ENCODE measurements around the gene EHMT2. TPM values are rescaled to one million over a fixed set of nuclear protein-coding genes. Genes with fewer than 3 reads are reported as not detected.

The EHMT2 gene
- total and polyA plus RNA-seq, 4 donors: 7.9 to 21.4 (median 10.6) TPM

GRCh38 chr6:31940256-31940664 is 42.8 kb upstream of the EHMT2 start (continued):
- TF ChIP-seq, protein P1, sequence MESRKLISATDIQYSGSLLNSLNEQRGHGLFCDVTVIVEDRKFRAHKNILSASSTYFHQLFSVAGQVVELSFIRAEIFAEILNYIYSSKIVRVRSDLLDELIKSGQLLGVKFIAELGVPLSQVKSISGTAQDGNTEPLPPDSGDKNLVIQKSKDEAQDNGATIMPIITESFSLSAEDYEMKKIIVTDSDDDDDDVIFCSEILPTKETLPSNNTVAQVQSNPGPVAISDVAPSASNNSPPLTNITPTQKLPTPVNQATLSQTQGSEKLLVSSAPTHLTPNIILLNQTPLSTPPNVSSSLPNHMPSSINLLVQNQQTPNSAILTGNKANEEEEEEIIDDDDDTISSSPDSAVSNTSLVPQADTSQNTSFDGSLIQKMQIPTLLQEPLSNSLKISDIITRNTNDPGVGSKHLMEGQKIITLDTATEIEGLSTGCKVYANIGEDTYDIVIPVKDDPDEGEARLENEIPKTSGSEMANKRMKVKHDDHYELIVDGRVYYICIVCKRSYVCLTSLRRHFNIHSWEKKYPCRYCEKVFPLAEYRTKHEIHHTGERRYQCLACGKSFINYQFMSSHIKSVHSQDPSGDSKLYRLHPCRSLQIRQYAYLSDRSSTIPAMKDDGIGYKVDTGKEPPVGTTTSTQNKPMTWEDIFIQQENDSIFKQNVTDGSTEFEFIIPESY (IDR thresholded peaks at IDR 0.05): no peak

GRCh38 chr6:31935823-31936222 is 38.3 kb upstream of the EHMT2 start:
- H3K4me1 ChIP-seq (ENCODE audit: control insufficient read depth in 4 of 4, insufficient read depth in 4 of 4, low read length in 3 of 4): peaks cover 1 to 11% (median 8%) of the 10 kb centered on the region in 4 donors
- no peak for DNase-seq (ENCODE audit: low spot score)
- no peaks in the 10 kb centered on the region for H3K27me3 ChIP-seq (ENCODE audit: control insufficient read depth in 4 of 4, insufficient read depth in 4 of 4, low read length in 3 of 4)
- H3K9ac ChIP-seq (ENCODE audit: low read depth in 1 of 2, low read length in 2 of 2): no peak overlapping the region
- peaks cover 8 to 36% (median 16%) of the 10 kb centered on the region in 4 donors for H3K36me3 ChIP-seq (ENCODE audit: control insufficient read depth in 4 of 4, insufficient read depth in 3 of 4, low read depth in 1 of 4, low read length in 3 of 4)
- no peak overlapping the region for H3K27ac ChIP-seq (ENCODE audit: low read depth in 1 of 2, low read length in 2 of 2)
- no peak overlapping the region for H3K4me3 ChIP-seq (ENCODE audit: low read depth in 1 of 3, low read length in 3 of 3)
- TF ChIP-seq HNF4A (conservative IDR thresholded peaks at IDR 0.05): peak; percentile 63 to 69
- no peak for TF ChIP-seq ATF3 (IDR thresholded peaks at IDR 0.05)
- no peak for TF ChIP-seq RXRA (IDR thresholded peaks at IDR 0.05)
- TF ChIP-seq EGR1 (IDR thresholded peaks at IDR 0.05; ENCODE audit: low read depth in 2 of 2): no peak
- no peak for TF ChIP-seq MAX (IDR thresholded peaks at IDR 0.05)
- TF ChIP-seq FOXA2 (IDR thresholded peaks at IDR 0.05): no peak
- no peak for TF ChIP-seq FOXA1 (IDR thresholded peaks at IDR 0.05)
- no peak for TF ChIP-seq JUND (IDR thresholded peaks at IDR 0.05)
- no peak for TF ChIP-seq YY1 (IDR thresholded peaks at IDR 0.05)
- peak; percentile 24 for TF ChIP-seq SP1 (IDR thresholded peaks at IDR 0.05)
- no peak for TF ChIP-seq TAF1 (conservative IDR thresholded peaks at IDR 0.05)
- no peak for TF ChIP-seq REST (IDR thresholded peaks at IDR 0.05)
- TF ChIP-seq NR2F2 (IDR thresholded peaks at IDR 0.05): no peak
- no peak for TF ChIP-seq HNF4G (IDR thresholded peaks at IDR 0.05)
- no peak for TF ChIP-seq RAD21 (IDR thresholded peaks at IDR 0.05)
- WGBS: 51% methylated on average over 9 of the region's 9 CpGs
- H3K9me3 ChIP-seq (ENCODE audit: control insufficient read depth in 4 of 4, low read length in 3 of 4): no peaks in the 10 kb centered on the region

DNA sequence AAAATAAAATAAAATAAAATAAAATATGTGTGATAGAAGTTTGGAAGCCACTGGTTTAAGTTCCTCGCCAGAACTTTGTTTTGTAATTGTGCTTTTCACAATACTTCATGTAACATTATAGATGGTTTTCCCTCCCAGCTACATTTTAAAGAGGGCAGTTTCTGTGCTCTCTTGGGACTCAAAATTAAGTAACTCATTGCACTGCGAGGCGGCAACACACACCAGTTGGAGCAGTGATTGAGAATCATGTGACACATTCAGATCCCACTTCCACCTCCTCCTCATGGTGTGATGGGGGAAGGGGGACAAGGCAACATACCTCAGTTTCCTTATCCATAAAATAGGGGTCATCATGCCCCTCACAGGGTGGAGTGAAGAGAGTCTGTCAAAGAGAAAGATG is 37.5 kb upstream of the EHMT2 start:
- Histone ChIP-seq H3K27ac (ENCODE audit: low read depth in 1 of 2, low read length in 2 of 2) (no peak overlapping the region), H3K9me3 (ENCODE audit: control insufficient read depth in 4 of 4, low read length in 3 of 4) (no peaks in the 10 kb centered on the region), H3K36me3 (ENCODE audit: control insufficient read depth in 4 of 4, insufficient read depth in 3 of 4, low read depth in 1 of 4, low read length in 3 of 4) (peaks cover 5 to 37% (median 14%) of the 10 kb centered on the region in 4 donors), H3K27me3 (ENCODE audit: control insufficient read depth in 4 of 4, insufficient read depth in 4 of 4, low read length in 3 of 4) (no peaks in the 10 kb centered on the region), H3K4me3 (ENCODE audit: low read depth in 1 of 3, low read length in 3 of 3) (no peak overlapping the region), H3K9ac (ENCODE audit: low read depth in 1 of 2, low read length in 2 of 2) (no peak overlapping the region), H3K4me1 (ENCODE audit: control insufficient read depth in 4 of 4, insufficient read depth in 4 of 4, low read length in 3 of 4) (peaks cover 3 to 11% (median 10%) of the 10 kb centered on the region in 4 donors)
- no peak for TF ChIP-seq FOXA2 (IDR thresholded peaks at IDR 0.05)
- no peak for TF ChIP-seq JUND (IDR thresholded peaks at IDR 0.05)
- no peak for TF ChIP-seq EGR1 (IDR thresholded peaks at IDR 0.05; ENCODE audit: low read depth in 2 of 2)
- TF ChIP-seq, protein P1 (IDR thresholded peaks at IDR 0.05): no peak
- no peak for TF ChIP-seq RAD21 (IDR thresholded peaks at IDR 0.05)
- 92% methylated on average over 3 of the region's 3 CpGs for WGBS
- DNase-seq (ENCODE audit: low spot score): no peak

All from liver (tissue), 9 donors.